ENCODE measurements around the gene FBXL20. TPM values are rescaled to one million over a fixed set of nuclear protein-coding genes. Genes with fewer than 3 reads are reported as not detected.
"Not testable (repeated sequence)": the region's sequence is repeated elsewhere in the genome, so short reads cannot be mapped to it uniquely, and the experiment has no call there.

Gene FBXL20
- total and polyA plus RNA-seq, 2 donors (not counting 3 experiments of a cell fraction or from before 2014, with no cell fraction given), result 4.6 to 18.0 TPM

DNA sequence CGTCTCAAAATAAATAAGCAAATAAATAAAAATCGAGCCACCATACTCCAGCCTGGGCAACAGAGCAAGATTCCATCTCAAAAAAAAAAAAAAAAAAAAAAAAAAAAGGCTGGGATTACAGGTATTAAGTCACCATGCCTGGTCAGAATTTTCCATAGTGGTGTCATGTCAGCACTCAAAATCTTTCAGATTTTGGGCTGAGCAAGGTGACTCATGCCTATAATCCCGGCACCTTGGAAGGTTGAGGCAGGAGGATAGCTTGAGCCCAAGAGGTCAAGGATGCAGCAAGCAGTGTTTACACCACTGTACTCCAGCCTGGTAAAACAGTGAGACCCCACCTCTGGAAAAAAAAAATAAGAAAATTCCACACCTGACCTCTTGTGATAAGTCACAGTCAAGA lies 52.2 kb downstream of the FBXL20 start:
- POLR2A ChIA-PET, result no interaction called here
- Histone ChIP-seq H3K9me3 (replicated peaks; ENCODE audit: control insufficient read depth, insufficient read depth, low read length) (no peaks in the 10 kb centered on the region), H3K36me3 (ENCODE audit: control insufficient read depth in 2 of 2, extremely low read depth in 1 of 2, insufficient read depth in 2 of 2, low read length in 2 of 2) (no peaks in the 10 kb centered on the region), H2AFZ (ENCODE audit: low read depth, low read length) (no peak overlapping the region), H3K9ac (replicated peaks; ENCODE audit: extremely low read depth, insufficient read depth, low read length) (no peak overlapping the region), H3K27me3 (ENCODE audit: control insufficient read depth in 2 of 2, insufficient read depth in 2 of 2, low read length in 2 of 2) (no peaks in the 10 kb centered on the region), H3K4me2 (ENCODE audit: insufficient read depth, low read length) (no peak overlapping the region), H3K79me2 (ENCODE audit: control insufficient read depth, insufficient read depth, low read length) (no peaks in the 10 kb centered on the region), H3K4me1 (ENCODE audit: control insufficient read depth, extremely low read depth, insufficient read depth, low read length) (peaks cover 14% of the 10 kb centered on the region), H4K20me1 (replicated peaks; ENCODE audit: control insufficient read depth, extremely low read depth, insufficient read depth, low read length) (peaks cover under 1% of the 10 kb centered on the region), H3K4me3 (replicated peaks in 1 of 3; ENCODE audit: insufficient read depth in 1 of 3, low read depth in 1 of 3, low read length in 3 of 3) (no peak overlapping the region), H3K9me1 (replicated peaks; ENCODE audit: control insufficient read depth, extremely low read depth, insufficient read depth, low read length) (no peaks in the 10 kb centered on the region), H3K27ac (ENCODE audit: insufficient read depth, low read depth, low read length) (no peak overlapping the region)
- intact Hi-C loops (cut with micrococcal nuclease) (no loop called here), dilution Hi-C loops (cut with MboI; ENCODE audit: extremely low pct_ligation_motif_present, low sequenced_read_pairs) (no loop called here)
- BruUV-seq (replicated peaks), result no TSS peak
- FAIRE-seq (no peak), DNase-seq (ENCODE audit: low read depth, low spot score) (no peak)
- CTCF ChIA-PET, result no interaction called here
- TF ChIP-seq, protein P1, sequence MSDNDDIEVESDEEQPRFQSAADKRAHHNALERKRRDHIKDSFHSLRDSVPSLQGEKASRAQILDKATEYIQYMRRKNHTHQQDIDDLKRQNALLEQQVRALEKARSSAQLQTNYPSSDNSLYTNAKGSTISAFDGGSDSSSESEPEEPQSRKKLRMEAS (IDR thresholded peaks at IDR 0.05; ENCODE audit: insufficient read depth, insufficient read length), result no peak
- no peak for TF ChIP-seq EZH2 (IDR thresholded peaks at IDR 0.05; ENCODE audit: borderline replicate concordance, low read depth, low read length, severe bottlenecking)
- TF ChIP-seq POLR2A (IDR thresholded peaks at IDR 0.05; ENCODE audit: low read depth, low read length), result no peak
- no peak for TF ChIP-seq FOS (IDR thresholded peaks at IDR 0.05; ENCODE audit: borderline replicate concordance, insufficient read depth, low read length)
- TF ChIP-seq POLR2AphosphoS5 (IDR thresholded peaks at IDR 0.05; ENCODE audit: insufficient read depth, low read depth, low read length), result no peak
- no peak for TF ChIP-seq MYC (IDR thresholded peaks at IDR 0.05; ENCODE audit: low read depth, low read length)
- TF ChIP-seq GATA2 (IDR thresholded peaks at IDR 0.05; ENCODE audit: insufficient read depth, insufficient read length, low read depth, low read length), result no peak
- TF ChIP-seq JUN (IDR thresholded peaks at IDR 0.05; ENCODE audit: borderline replicate concordance, insufficient read depth, insufficient read length, low read depth), result no peak
- TF ChIP-seq, protein P2, sequence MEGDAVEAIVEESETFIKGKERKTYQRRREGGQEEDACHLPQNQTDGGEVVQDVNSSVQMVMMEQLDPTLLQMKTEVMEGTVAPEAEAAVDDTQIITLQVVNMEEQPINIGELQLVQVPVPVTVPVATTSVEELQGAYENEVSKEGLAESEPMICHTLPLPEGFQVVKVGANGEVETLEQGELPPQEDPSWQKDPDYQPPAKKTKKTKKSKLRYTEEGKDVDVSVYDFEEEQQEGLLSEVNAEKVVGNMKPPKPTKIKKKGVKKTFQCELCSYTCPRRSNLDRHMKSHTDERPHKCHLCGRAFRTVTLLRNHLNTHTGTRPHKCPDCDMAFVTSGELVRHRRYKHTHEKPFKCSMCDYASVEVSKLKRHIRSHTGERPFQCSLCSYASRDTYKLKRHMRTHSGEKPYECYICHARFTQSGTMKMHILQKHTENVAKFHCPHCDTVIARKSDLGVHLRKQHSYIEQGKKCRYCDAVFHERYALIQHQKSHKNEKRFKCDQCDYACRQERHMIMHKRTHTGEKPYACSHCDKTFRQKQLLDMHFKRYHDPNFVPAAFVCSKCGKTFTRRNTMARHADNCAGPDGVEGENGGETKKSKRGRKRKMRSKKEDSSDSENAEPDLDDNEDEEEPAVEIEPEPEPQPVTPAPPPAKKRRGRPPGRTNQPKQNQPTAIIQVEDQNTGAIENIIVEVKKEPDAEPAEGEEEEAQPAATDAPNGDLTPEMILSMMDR (IDR thresholded peaks at IDR 0.05; ENCODE audit: extremely low read depth in 1 of 2, insufficient read depth in 1 of 2, low read depth in 1 of 2, low read length in 2 of 2), result no peak

DNA sequence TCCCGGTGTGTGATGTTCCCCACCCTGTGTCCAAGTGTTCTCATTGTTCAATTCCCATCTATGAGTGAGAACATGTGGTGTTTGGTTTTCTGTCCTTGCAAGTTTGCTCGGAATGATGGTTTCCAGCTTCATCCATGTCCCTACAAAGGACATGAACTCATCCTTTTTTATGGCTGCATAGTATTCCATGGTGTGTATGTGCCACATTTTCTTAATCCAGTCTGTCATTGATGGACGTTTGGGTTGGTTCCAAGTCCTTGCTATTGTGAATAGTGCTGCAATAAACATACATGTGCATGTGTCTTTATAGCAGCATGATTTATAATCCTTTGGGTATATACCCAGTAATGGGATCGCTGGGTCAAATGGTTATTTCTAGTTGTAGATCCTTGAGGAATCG lies 54.6 kb downstream of the FBXL20 start:
- H3K9me3 ChIP-seq (replicated peaks; ENCODE audit: control insufficient read depth, insufficient read depth, low read length); H3K79me2 ChIP-seq (ENCODE audit: control insufficient read depth, insufficient read depth, low read length); intact Hi-C loops (cut with micrococcal nuclease); H3K27ac ChIP-seq (ENCODE audit: insufficient read depth, low read depth, low read length); H4K20me1 ChIP-seq (replicated peaks; ENCODE audit: control insufficient read depth, extremely low read depth, insufficient read depth, low read length); H3K4me3 ChIP-seq (replicated peaks in 1 of 3; ENCODE audit: insufficient read depth in 1 of 3, low read depth in 1 of 3, low read length in 3 of 3); H3K27me3 ChIP-seq (ENCODE audit: control insufficient read depth in 2 of 2, insufficient read depth in 2 of 2, low read length in 2 of 2); H3K9me1 ChIP-seq (replicated peaks; ENCODE audit: control insufficient read depth, extremely low read depth, insufficient read depth, low read length); dilution Hi-C loops (cut with MboI; ENCODE audit: extremely low pct_ligation_motif_present, low sequenced_read_pairs); H3K9ac ChIP-seq (replicated peaks; ENCODE audit: extremely low read depth, insufficient read depth, low read length); CTCF ChIA-PET; H2AFZ ChIP-seq (ENCODE audit: low read depth, low read length); BruUV-seq (replicated peaks); DNase-seq (ENCODE audit: low read depth, low spot score); POLR2A ChIA-PET; H3K4me2 ChIP-seq (ENCODE audit: insufficient read depth, low read length); H3K36me3 ChIP-seq (ENCODE audit: control insufficient read depth in 2 of 2, extremely low read depth in 1 of 2, insufficient read depth in 2 of 2, low read length in 2 of 2); FAIRE-seq: not testable (repeated sequence)
- peaks cover 10% of the 10 kb centered on the region for H3K4me1 ChIP-seq (ENCODE audit: control insufficient read depth, extremely low read depth, insufficient read depth, low read length)

Measured in endothelial cell of umbilical vein (primary cell).